ENCODE measurements around the gene TSPAN8. TPM values are rescaled to one million over a fixed set of nuclear protein-coding genes. Genes with fewer than 3 reads are reported as not detected.

Gene TSPAN8
- total RNA-seq, 1 experiment from 2014 or later = 74.7 TPM

DNA sequence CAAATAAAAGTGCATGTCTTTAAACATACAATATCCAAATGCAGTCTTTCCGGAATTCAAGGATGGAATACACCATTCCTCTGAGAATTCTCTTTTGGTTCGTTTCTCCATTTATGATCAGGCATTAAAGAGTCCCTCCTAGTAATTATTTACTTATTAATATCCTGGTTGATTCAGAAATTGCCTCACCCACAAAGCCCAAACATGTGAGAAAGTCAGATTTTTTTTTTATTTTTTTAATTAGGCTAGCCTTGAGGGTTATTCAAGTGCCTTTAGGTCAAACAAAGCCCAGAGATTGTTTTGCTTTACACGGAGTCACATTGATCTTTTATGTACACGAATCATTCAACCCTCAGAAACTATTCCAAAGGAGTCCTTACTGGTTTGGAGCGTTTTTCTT, 6.4 kb upstream of the TSPAN8 start:
- TF ChIP-seq EZH2 (IDR thresholded peaks at IDR 0.05; ENCODE audit: borderline replicate concordance, low read depth, low read length, poor library complexity, severe bottlenecking) (no peak), CTCF (conservative IDR thresholded peaks at IDR 0.05; ENCODE audit: low read depth, low read length) (no peak)
- Histone ChIP-seq H3K4me3 (ENCODE audit: low read depth, low read length, poor library complexity, severe bottlenecking) (no peak overlapping the region), H3K27ac (ENCODE audit: low read depth, low read length, poor library complexity, severe bottlenecking) (no peak overlapping the region), H3K36me3 (ENCODE audit: insufficient read depth, low read length, poor library complexity, severe bottlenecking) (no peaks in the 10 kb centered on the region), H3K4me1 (ENCODE audit: insufficient read depth, low read length, poor library complexity, severe bottlenecking) (peaks cover 20% of the 10 kb centered on the region), H3K27me3 (replicated peaks; ENCODE audit: insufficient read depth, low read depth, low read length, poor library complexity) (no peaks in the 10 kb centered on the region), H3K9me3 (ENCODE audit: low read depth, low read length, poor library complexity, severe bottlenecking) (no peaks in the 10 kb centered on the region)
- intact Hi-C loops (cut with micrococcal nuclease; ENCODE audit: unreplicated experiment) = no loop called here
- ChIA-PET POLR2A (ENCODE audit: low non-redundant PET) (no interaction called here), CTCF (no interaction called here)
- no peak for DNase-seq (ENCODE audit: low spot score)
- no TSS peak for BruUV-seq (replicated peaks)

- no peak for DNase-seq (ENCODE audit: low spot score)
Measured at GRCh38 chr12:71162832-71163763, 5.3 kb upstream of the TSPAN8 start.

DNA sequence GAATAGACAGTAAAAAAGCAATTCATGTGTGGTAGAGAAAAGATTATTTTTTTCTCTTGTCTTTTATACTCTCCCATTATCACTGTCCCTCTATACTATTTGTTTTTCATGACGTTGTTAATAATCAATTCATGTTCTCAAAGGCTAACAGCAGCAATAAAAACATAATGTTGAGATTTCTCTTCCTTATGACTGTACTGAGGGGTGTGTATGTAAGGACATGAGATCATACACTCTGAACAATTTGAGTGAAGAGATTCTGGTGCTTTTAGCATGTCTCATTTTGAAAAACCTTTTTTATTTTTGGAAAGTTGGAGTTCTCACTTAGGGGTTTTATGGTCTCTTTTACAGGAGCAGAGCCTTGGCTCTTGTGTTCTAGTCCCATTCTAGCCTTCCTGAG, 3.8 kb upstream of the TSPAN8 start:
- no TSS peak for BruUV-seq (replicated peaks)
- Histone ChIP-seq H3K27me3 (replicated peaks; ENCODE audit: insufficient read depth, low read depth, low read length, poor library complexity) (no peaks in the 10 kb centered on the region), H3K9me3 (ENCODE audit: low read depth, low read length, poor library complexity, severe bottlenecking) (no peaks in the 10 kb centered on the region), H3K36me3 (ENCODE audit: insufficient read depth, low read length, poor library complexity, severe bottlenecking) (no peaks in the 10 kb centered on the region), H3K27ac (ENCODE audit: low read depth, low read length, poor library complexity, severe bottlenecking) (no peak overlapping the region), H3K4me3 (ENCODE audit: low read depth, low read length, poor library complexity, severe bottlenecking) (no peak overlapping the region), H3K4me1 (ENCODE audit: insufficient read depth, low read length, poor library complexity, severe bottlenecking) (peaks cover 33% of the 10 kb centered on the region)
- no peak for TF ChIP-seq EZH2 (IDR thresholded peaks at IDR 0.05; ENCODE audit: borderline replicate concordance, low read depth, low read length, poor library complexity, severe bottlenecking)
- no peak for TF ChIP-seq CTCF (conservative IDR thresholded peaks at IDR 0.05; ENCODE audit: low read depth, low read length)
- DNase-seq (ENCODE audit: low spot score) = no peak
- intact Hi-C loops (cut with micrococcal nuclease; ENCODE audit: unreplicated experiment) = loop anchor here (2.0 kb wide), 1 partner anchor 29 kb away; no protein-coding TSS in a partner anchor
- CTCF ChIA-PET = no interaction called here
- POLR2A ChIA-PET (ENCODE audit: low non-redundant PET) = no interaction called here

More at GRCh38 chr12:71162832-71163763, 5.3 kb upstream of the TSPAN8 start:
- no peak overlapping the region for H3K27ac ChIP-seq (ENCODE audit: low read depth, low read length, poor library complexity, severe bottlenecking)
- H3K4me3 ChIP-seq (ENCODE audit: low read depth, low read length, poor library complexity, severe bottlenecking) = no peak overlapping the region
- ChIA-PET POLR2A (ENCODE audit: low non-redundant PET) (no interaction called here), CTCF (no interaction called here)
- BruUV-seq (replicated peaks) = no TSS peak
- H3K9me3 ChIP-seq (ENCODE audit: low read depth, low read length, poor library complexity, severe bottlenecking) = no peaks in the 10 kb centered on the region
- TF ChIP-seq EZH2 (IDR thresholded peaks at IDR 0.05; ENCODE audit: borderline replicate concordance, low read depth, low read length, poor library complexity, severe bottlenecking) (no peak), CTCF (conservative IDR thresholded peaks at IDR 0.05; ENCODE audit: low read depth, low read length) (no peak)
- no peaks in the 10 kb centered on the region for H3K27me3 ChIP-seq (replicated peaks; ENCODE audit: insufficient read depth, low read depth, low read length, poor library complexity)
- H3K36me3 ChIP-seq (ENCODE audit: insufficient read depth, low read length, poor library complexity, severe bottlenecking) = no peaks in the 10 kb centered on the region
- peaks cover 31% of the 10 kb centered on the region for H3K4me1 ChIP-seq (ENCODE audit: insufficient read depth, low read length, poor library complexity, severe bottlenecking)
- intact Hi-C loops (cut with micrococcal nuclease; ENCODE audit: unreplicated experiment) = no loop called here
